AG04450 (cell line): Measurements from ENCODE around the gene DGKI. TPM values are rescaled to one million over a fixed set of nuclear protein-coding genes. Genes with fewer than 3 reads are reported as not detected.

Experiments used
- CTCF ChIA-PET: fragments of 300-600, 350-600 bp; formaldehyde crosslinking; extraction: SDS; loops from one replicate; lab custom pipeline; 2022; ENCODE audit warnings: antibody characterized with exemption, inconsistent platforms; lab: Charles Lee
- POLR2A ChIA-PET: fragments of 350-600 bp; formaldehyde crosslinking; extraction: SDS; loops from one replicate; lab custom pipeline; 2021; ENCODE audit warnings: antibody characterized with exemption, inconsistent platforms; lab: Yijun Ruan, JAX
- DNase-seq: peaks from one replicate; pipeline ENCODE4 v3.0.0-alpha.2; 2011; ENCODE audit warnings: low read depth, low spot score
- H3K27ac ChIP-seq: one replicate; pipeline ENCODE4 v1.5.1; 2012; ENCODE audit warnings: low read depth, low read length, control low read depth
- H3K27me3 ChIP-seq: one replicate; pipeline ENCODE4 v1.6.0; 2012; ENCODE audit warnings: low read length; ENCODE audit not compliant: control insufficient read depth, insufficient read depth
- H3K4me3 ChIP-seq: 2 replicates; pipeline ENCODE4 v1.5.1; 2011; ENCODE audit warnings: mild to moderate bottlenecking, low read depth, low read length, control low read depth
- H3K9me3 ChIP-seq: 2 replicates; pipeline ENCODE4 v1.5.1; 2012; ENCODE audit warnings: low read length; ENCODE audit not compliant: control insufficient read depth, insufficient read depth
- polyA plus RNA-seq: library from polyadenylated mRNA; depleted of rRNA; stranded (reverse); fragments of >200 nt; gene quantifications from 2 replicates; pipeline ENCODE4 v1.2.3, GENCODE V29; 2011
- TF ChIP-seq, protein P1 (sequence below): IDR thresholded peaks from 2 replicates; pipeline ENCODE4 v1.5.1; 2011; ENCODE audit warnings: low read depth, low read length, control low read depth, inconsistent platforms

DGKI gene
- polyA plus RNA-seq, 1 experiment: 3.1 TPM

- CTCF ChIA-PET: no interaction called here
Measured at GRCh38 chr7:137393570-137393969, 453.2 kb downstream of the DGKI start.

DNA sequence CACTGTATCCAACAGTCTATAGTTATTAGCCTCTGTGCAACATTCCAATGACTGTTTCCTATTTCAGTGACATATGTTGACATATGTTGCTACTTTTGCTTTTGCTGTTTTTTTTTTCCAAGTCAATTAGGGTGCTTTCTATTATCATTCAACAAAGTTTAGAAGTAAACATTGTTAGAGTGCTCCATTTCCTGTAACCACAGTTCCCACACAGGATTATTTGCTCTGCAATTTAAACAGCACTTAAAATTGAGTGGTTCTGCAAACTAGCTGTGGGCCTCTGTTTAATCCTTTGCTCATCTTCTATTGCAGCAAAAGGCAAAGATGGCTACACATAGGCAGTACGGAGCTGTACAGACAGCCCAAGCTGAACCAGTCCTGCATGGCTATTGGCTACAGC, 456.7 kb downstream of the DGKI start:
- Histone ChIP-seq H3K4me3 (no peak overlapping the region), H3K27ac (no peak overlapping the region), H3K27me3 (no peaks in the 10 kb centered on the region), H3K9me3 (no peaks in the 10 kb centered on the region)
- DNase-seq: no peak
- CTCF ChIA-PET: no interaction called here
- TF ChIP-seq, protein P1, sequence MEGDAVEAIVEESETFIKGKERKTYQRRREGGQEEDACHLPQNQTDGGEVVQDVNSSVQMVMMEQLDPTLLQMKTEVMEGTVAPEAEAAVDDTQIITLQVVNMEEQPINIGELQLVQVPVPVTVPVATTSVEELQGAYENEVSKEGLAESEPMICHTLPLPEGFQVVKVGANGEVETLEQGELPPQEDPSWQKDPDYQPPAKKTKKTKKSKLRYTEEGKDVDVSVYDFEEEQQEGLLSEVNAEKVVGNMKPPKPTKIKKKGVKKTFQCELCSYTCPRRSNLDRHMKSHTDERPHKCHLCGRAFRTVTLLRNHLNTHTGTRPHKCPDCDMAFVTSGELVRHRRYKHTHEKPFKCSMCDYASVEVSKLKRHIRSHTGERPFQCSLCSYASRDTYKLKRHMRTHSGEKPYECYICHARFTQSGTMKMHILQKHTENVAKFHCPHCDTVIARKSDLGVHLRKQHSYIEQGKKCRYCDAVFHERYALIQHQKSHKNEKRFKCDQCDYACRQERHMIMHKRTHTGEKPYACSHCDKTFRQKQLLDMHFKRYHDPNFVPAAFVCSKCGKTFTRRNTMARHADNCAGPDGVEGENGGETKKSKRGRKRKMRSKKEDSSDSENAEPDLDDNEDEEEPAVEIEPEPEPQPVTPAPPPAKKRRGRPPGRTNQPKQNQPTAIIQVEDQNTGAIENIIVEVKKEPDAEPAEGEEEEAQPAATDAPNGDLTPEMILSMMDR: no peak
- POLR2A ChIA-PET: no interaction called here

More at GRCh38 chr7:137393570-137393969, 453.2 kb downstream of the DGKI start:
- H3K27ac ChIP-seq: no peak overlapping the region
- no peaks in the 10 kb centered on the region for H3K9me3 ChIP-seq
- POLR2A ChIA-PET: no interaction called here
- DNase-seq: no peak
- no peak overlapping the region for H3K4me3 ChIP-seq
- no peaks in the 10 kb centered on the region for H3K27me3 ChIP-seq
- TF ChIP-seq, protein P1: no peak

DNA sequence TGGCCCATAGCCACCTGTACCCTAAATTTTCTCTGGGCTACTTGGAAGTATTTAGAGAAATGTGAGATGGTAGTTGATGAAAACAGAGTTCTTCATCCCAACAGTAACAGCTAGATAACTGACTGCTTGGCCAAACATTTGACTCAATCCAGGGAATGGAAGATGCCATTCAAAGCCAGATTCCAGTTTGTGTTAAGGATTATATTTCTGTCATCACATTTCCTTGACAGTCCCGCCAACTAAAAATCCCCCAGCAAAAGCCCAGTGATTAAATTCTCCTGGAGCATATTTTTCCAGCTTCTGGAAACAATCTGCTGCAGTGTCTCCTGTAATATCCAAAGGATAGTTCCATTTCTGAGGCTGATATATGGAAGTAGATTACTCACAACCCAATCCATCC, 457.9 kb downstream of the DGKI start:
- TF ChIP-seq, protein P1: no peak
- no peaks in the 10 kb centered on the region for H3K9me3 ChIP-seq
- ChIA-PET POLR2A (interaction anchor here (0.7 kb wide), 1 partner anchor 61 kb away, joined by 3 read pairs; no protein-coding TSS in a partner anchor), CTCF (no interaction called here)
- DNase-seq: no peak
- H3K27ac ChIP-seq: no peak overlapping the region
- no peaks in the 10 kb centered on the region for H3K27me3 ChIP-seq
- no peak overlapping the region for H3K4me3 ChIP-seq

GRCh38 chr7:137386966-137387365, 459.8 kb downstream of the DGKI start:
- DNase-seq: no peak
- CTCF ChIA-PET: no interaction called here
- Histone ChIP-seq H3K9me3 (no peaks in the 10 kb centered on the region), H3K27ac (no peak overlapping the region), H3K27me3 (no peaks in the 10 kb centered on the region), H3K4me3 (no peak overlapping the region)
- TF ChIP-seq, protein P1: no peak
- POLR2A ChIA-PET: no interaction called here

GRCh38 chr7:137381045-137381444, 465.7 kb downstream of the DGKI start:
- no peak overlapping the region for H3K4me3 ChIP-seq
- POLR2A ChIA-PET: no interaction called here
- no peaks in the 10 kb centered on the region for H3K9me3 ChIP-seq
- H3K27ac ChIP-seq: no peak overlapping the region
- CTCF ChIA-PET: no interaction called here
- no peak for DNase-seq
- TF ChIP-seq, protein P1: no peak
- H3K27me3 ChIP-seq: no peaks in the 10 kb centered on the region
